NCI-H345 (cell line): ENCODE results near the gene RASA3.
"Not testable (repeated sequence)": the region's sequence is repeated elsewhere in the genome, so short reads cannot be mapped to it uniquely, and the experiment has no call there.

Experiments
- DNase-seq: peaks from one replicate; lab custom pipeline; 2025; lab: John Stamatoyannopoulos, UW

Gene RASA3

GRCh38 chr13:114142137-114142550 is 9.7 kb upstream of the RASA3 start:
- DNase-seq: no peak

- no peak for DNase-seq
Measured at GRCh38 chr13:114141261-114141996, 9.0 kb upstream of the RASA3 start.

GRCh38 chr13:114140906-114141250 is 8.5 kb upstream of the RASA3 start:
- DNase-seq: no peak

GRCh38 chr13:114140131-114140905 is 7.9 kb upstream of the RASA3 start:
- peak; percentile 45 for DNase-seq

- no peak for DNase-seq
Measured at GRCh38 chr13:114136576-114136975, 4.2 kb upstream of the RASA3 start.

- no peak for DNase-seq
Measured at GRCh38 chr13:114135731-114136171, 3.3 kb upstream of the RASA3 start.

GRCh38 chr13:114134944-114135610 is 2.7 kb upstream of the RASA3 start:
- no peak for DNase-seq

- DNase-seq: no peak
Measured at GRCh38 chr13:114134111-114134943, 1.9 kb upstream of the RASA3 start.

- not testable (repeated sequence) for DNase-seq
Measured at GRCh38 chr13:114133552-114133951, 1.1 kb upstream of the RASA3 start.

GRCh38 chr13:114133126-114133525 is 703 bp upstream of the RASA3 start:
- DNase-seq: not testable (repeated sequence)

- DNase-seq: peak; percentile 45
Measured at GRCh38 chr13:114131583-114132418, 622 bp downstream of the RASA3 start.

- DNase-seq: peak; percentile 66
Measured at GRCh38 chr13:114130837-114131582, 1.4 kb downstream of the RASA3 start.

GRCh38 chr13:114130131-114130836 is 2.1 kb downstream of the RASA3 start:
- no peak for DNase-seq

GRCh38 chr13:114129649-114130062 is 2.8 kb downstream of the RASA3 start:
- DNase-seq: no peak

GRCh38 chr13:114128624-114129522 is 3.5 kb downstream of the RASA3 start:
- DNase-seq: no peak

GRCh38 chr13:114128348-114128623 is 4.1 kb downstream of the RASA3 start:
- no peak for DNase-seq

GRCh38 chr13:114127473-114128347 is 4.7 kb downstream of the RASA3 start:
- DNase-seq: no peak
